HG03175 (cell line): ENCODE measurements around the gene RUFY2.
"Not testable (repeated sequence)": the region's sequence is repeated elsewhere in the genome, so short reads cannot be mapped to it uniquely, and the experiment has no call there.

Experiments
- ATAC-seq: cut with Tn5 transposase; IDR thresholded peaks from one replicate; pipeline ENCODE4 v1.9.1; 2021; ENCODE audit warnings: mild to moderate bottlenecking, moderate library complexity; ENCODE audit not compliant: unreplicated experiment

RUFY2 gene

GRCh38 chr10:68327889-68328786, 78.9 kb downstream of the RUFY2 start:
- no peak for ATAC-seq

GRCh38 chr10:68324396-68324795, 82.7 kb downstream of the RUFY2 start:
- not testable (repeated sequence) for ATAC-seq

GRCh38 chr10:68318331-68319059, 88.6 kb downstream of the RUFY2 start:
- ATAC-seq: no peak

GRCh38 chr10:68315582-68315981, 91.5 kb downstream of the RUFY2 start:
- ATAC-seq: no peak

- ATAC-seq: not testable (repeated sequence)
These were observed 92.1 kb downstream of the RUFY2 start for GRCh38 chr10:68314930-68315329.

GRCh38 chr10:68310531-68310930, 96.5 kb downstream of the RUFY2 start:
- ATAC-seq: no peak

GRCh38 chr10:68305854-68306253, 101.2 kb downstream of the RUFY2 start:
- no peak for ATAC-seq

GRCh38 chr10:68303849-68304412, 103.1 kb downstream of the RUFY2 start:
- no peak for ATAC-seq

GRCh38 chr10:68302871-68303270, 104.2 kb downstream of the RUFY2 start:
- no peak for ATAC-seq

- no peak for ATAC-seq
These were observed 104.6 kb downstream of the RUFY2 start for GRCh38 chr10:68302503-68302823.

GRCh38 chr10:68301790-68302502, 105.1 kb downstream of the RUFY2 start:
- ATAC-seq: peak; percentile 64

GRCh38 chr10:68301301-68301700, 105.8 kb downstream of the RUFY2 start:
- ATAC-seq: no peak

GRCh38 chr10:68296843-68297663, 110.0 kb downstream of the RUFY2 start:
- no peak for ATAC-seq
